Activated naive CD4-positive, alpha-beta T cell treated with anti-CD3 and anti-CD28 coated beads, Interleukin-2, amount 50 U/mL, for 72 hours (primary cell): Measurements from ENCODE around the gene TIMM21. TPM values are rescaled to one million over a fixed set of nuclear protein-coding genes. Genes with fewer than 3 reads are reported as not detected.

Experiments used
- ATAC-seq, 2 donors: fragments of 150-1000 bp; cut with Tn5 transposase; 2 replicates each; pipeline ENCODE4 v1.10.0; 2021; ENCODE audit warnings: mild to moderate bottlenecking in 2 of 2, moderate library complexity in 2 of 2
- DNase-seq, 2 donors: peaks; one replicate each; pipeline ENCODE4 v3.0.0; 2021 to 2022; ENCODE audit warnings: low spot score in 2 of 2
- H3K27ac Mint-ChIP-seq, 2 donors: one replicate each; pipeline ENCODE4 v1.8.0; 2022; ENCODE audit warnings: mild to moderate bottlenecking in 2 of 2, mixed read lengths in 2 of 2
- H3K36me3 Mint-ChIP-seq, 2 donors: one replicate each; pipeline ENCODE4 v1.8.0; 2022; ENCODE audit warnings: mixed read lengths in 2 of 2
- H3K9me3 Mint-ChIP-seq, 2 donors: one replicate each; pipeline ENCODE4 v1.8.0; 2022; ENCODE audit warnings: mixed read lengths in 2 of 2
- total RNA-seq, 2 donors: library from RNA; stranded (reverse); gene quantifications; one replicate each; pipeline ENCODE4 v1.2.3, GENCODE V29; 2022

TIMM21 gene, protein sequence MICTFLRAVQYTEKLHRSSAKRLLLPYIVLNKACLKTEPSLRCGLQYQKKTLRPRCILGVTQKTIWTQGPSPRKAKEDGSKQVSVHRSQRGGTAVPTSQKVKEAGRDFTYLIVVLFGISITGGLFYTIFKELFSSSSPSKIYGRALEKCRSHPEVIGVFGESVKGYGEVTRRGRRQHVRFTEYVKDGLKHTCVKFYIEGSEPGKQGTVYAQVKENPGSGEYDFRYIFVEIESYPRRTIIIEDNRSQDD
- 10 to 100 TPM; 61.0 TPM for total RNA-seq

GRCh38 chr18:74147779-74148542, at the start of gene TIMM21, which contains the start of gene FBXO15:
TIMM21 (plus strand) TSS chr18:74148523; CDS start chr18:74148809, 286 bp downstream.
FBXO15 (minus strand) TSS chr18:74147834; CDS start chr18:74147785, 49 bp downstream.
- Mint-ChIP-seq H3K36me3 (peaks cover 32 to 38% of the 10 kb centered on the region in 2 donors), H3K27ac (peak within 1 kb of the TSS; percentile 99), H3K9me3 (no peaks in the 10 kb centered on the region)
- peak; percentile 89 to 92 for ATAC-seq
- peak; percentile 91 to 96 for DNase-seq

DNA sequence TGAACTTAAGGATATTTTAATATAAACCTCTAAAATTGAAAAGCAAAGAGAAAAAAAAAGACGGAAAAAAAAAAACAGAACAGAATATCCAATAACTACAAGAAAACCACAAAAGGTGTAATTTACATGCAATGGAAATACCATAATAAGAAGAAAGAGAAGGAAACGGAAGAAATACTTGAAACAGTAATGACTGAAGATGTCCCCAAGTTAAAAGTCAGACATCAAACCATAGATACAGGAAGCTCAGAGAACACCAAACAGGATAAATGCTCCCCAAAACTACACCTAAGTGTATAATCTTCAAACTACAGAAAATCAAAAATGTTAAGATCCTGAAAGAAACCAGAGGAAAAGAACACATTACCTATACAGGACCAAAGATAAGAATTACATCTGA, 39.9 kb upstream of the TIMM21 start:
- DNase-seq: no peak
- H3K27ac Mint-ChIP-seq: no peak overlapping the region
- H3K36me3 Mint-ChIP-seq: peaks cover 18 to 29% of the 10 kb centered on the region in 2 donors
- peaks cover 15 to 21% of the 10 kb centered on the region in 2 donors for H3K9me3 Mint-ChIP-seq
- ATAC-seq: no peak

- Mint-ChIP-seq H3K27ac (no peak overlapping the region), H3K36me3 (peaks cover 18 to 29% of the 10 kb centered on the region in 2 donors), H3K9me3 (peaks cover 12 to 19% of the 10 kb centered on the region in 2 donors)
- DNase-seq (no peak), ATAC-seq (no peak)
Observed at GRCh38 chr18:74110149-74110548, 38.2 kb upstream of the TIMM21 start.

- DNase-seq (no peak), ATAC-seq (no peak)
- no peak overlapping the region for H3K27ac Mint-ChIP-seq
- H3K36me3 Mint-ChIP-seq: peaks cover 18 to 29% of the 10 kb centered on the region in 2 donors
- H3K9me3 Mint-ChIP-seq: peaks cover 12 to 19% of the 10 kb centered on the region in 2 donors
Observed at GRCh38 chr18:74110976-74111375, 37.3 kb upstream of the TIMM21 start.

DNA sequence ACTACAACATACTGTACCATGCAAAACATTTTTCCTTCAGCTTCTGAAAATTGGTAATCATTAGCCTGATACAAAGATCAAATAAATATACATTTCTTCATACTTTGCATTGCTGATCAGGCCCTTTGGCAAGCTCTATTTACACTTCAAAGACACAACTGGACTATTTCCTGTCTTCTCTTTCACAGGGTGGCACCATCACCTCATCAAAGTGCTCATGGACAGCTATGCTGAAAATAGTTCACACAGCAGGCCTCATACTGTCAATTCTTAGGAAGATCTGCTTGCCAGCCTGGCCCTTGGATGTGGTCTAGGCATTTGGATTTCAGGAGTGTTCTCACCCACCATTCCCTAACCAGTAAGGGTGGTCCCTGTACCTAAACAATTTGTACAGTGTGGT, 34.6 kb upstream of the TIMM21 start:
- peaks cover 4 to 9% of the 10 kb centered on the region in 2 donors for H3K9me3 Mint-ChIP-seq
- no peak for DNase-seq
- H3K27ac Mint-ChIP-seq: no peak overlapping the region
- no peak for ATAC-seq
- H3K36me3 Mint-ChIP-seq: peaks cover 7 to 17% of the 10 kb centered on the region in 2 donors

- Mint-ChIP-seq H3K27ac (no peak overlapping the region), H3K9me3 (peaks cover under 1 to 5% of the 10 kb centered on the region in 2 donors), H3K36me3 (peaks cover 3 to 13% of the 10 kb centered on the region in 2 donors)
- no peak for DNase-seq
- ATAC-seq: no peak
Observed at GRCh38 chr18:74114116-74114515, 34.2 kb upstream of the TIMM21 start.

GRCh38 chr18:74115046-74115445, 33.3 kb upstream of the TIMM21 start:
- ATAC-seq: no peak

GRCh38 chr18:74116633-74117554, 31.4 kb upstream of the TIMM21 start:
- Mint-ChIP-seq H3K27ac (peak overlapping the region in 1 of 2 donors; percentile 29), H3K36me3 (peaks cover 0 to 4% of the 10 kb centered on the region in 2 donors), H3K9me3 (peaks cover 0 to 5% of the 10 kb centered on the region in 2 donors)
- DNase-seq: peak in 1 of 2 donors; percentile 22
- peak in 1 of 2 donors; percentile 53 for ATAC-seq

More at GRCh38 chr18:74115046-74115445, 33.3 kb upstream of the TIMM21 start:
- Mint-ChIP-seq H3K27ac (no peak overlapping the region), H3K9me3 (peaks cover 0 to 5% of the 10 kb centered on the region in 2 donors), H3K36me3 (peaks cover 0 to 10% of the 10 kb centered on the region in 2 donors)
- no peak for DNase-seq

GRCh38 chr18:74123200-74123599, 25.1 kb upstream of the TIMM21 start:
- Mint-ChIP-seq H3K27ac (no peak overlapping the region), H3K9me3 (no peaks in the 10 kb centered on the region), H3K36me3 (no peaks in the 10 kb centered on the region)
- no peak for ATAC-seq
- DNase-seq: no peak

DNA sequence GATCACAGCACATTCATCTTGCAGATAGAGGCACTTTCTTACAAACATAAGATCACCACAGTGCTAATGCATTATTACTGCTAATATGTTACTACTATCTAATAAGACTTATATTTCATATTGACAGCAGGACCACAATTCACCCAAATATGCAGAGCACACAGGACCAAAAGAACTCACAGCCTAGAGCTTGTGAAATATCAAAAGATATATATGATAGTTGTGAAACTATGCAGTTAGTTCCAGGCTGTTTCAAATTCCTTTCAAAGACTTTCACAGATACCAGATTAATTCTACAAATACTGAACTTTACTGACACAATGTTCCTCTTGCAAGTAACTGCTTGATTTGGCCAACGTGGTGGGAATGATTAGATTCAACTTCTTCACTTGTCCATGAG, 23.7 kb upstream of the TIMM21 start:
- no peak for ATAC-seq
- no peak overlapping the region for H3K27ac Mint-ChIP-seq
- no peaks in the 10 kb centered on the region for H3K9me3 Mint-ChIP-seq
- H3K36me3 Mint-ChIP-seq: no peaks in the 10 kb centered on the region
- DNase-seq: no peak

DNA sequence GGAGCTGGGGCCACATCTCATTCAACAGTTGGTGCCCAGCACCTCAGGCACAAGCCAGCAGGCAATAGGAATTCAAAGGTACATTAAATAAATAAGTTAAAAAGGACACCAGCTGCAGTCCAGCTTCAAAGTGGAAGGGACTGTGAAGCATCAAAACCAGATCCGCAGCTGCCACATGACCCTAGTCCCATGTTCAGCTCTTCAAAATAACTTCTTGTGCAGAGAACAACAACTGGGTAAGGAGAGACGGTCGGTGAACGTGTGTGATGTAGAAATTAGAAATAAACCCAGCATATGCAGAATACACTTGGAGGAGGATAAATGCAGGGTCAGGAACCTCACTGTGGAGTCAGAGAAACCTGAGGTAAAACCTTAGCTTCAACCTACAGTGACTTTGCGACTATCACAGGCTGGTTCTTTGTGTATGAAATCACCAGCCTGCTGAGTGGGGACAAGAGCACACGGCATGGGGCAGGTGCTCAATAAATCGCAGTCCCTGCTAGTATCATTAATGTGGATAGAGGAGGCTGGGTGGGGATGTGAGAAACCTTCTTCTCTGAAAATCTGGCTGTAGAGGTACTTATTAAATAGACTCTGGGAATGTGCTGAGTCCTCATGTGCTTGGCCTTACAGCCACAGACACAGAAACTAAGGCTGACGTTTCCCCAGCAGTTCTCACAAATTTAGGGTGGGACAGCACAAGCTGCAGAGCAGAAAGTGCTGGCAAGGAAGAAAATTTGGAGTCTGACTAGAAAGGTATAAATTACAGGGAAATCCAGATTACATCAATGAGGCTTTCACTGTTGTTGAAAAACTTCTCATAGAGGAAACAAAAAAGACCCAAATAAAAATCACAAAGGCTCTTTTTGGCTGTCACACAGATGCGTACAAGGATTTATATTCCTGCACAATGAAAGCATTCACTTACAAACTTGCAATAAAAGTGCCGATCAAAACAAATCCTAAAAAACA, 21.4 kb upstream of the TIMM21 start:
- H3K27ac Mint-ChIP-seq: no peak overlapping the region
- H3K36me3 Mint-ChIP-seq: no peaks in the 10 kb centered on the region
- H3K9me3 Mint-ChIP-seq: no peaks in the 10 kb centered on the region
- ATAC-seq (no peak), DNase-seq (no peak)

DNA sequence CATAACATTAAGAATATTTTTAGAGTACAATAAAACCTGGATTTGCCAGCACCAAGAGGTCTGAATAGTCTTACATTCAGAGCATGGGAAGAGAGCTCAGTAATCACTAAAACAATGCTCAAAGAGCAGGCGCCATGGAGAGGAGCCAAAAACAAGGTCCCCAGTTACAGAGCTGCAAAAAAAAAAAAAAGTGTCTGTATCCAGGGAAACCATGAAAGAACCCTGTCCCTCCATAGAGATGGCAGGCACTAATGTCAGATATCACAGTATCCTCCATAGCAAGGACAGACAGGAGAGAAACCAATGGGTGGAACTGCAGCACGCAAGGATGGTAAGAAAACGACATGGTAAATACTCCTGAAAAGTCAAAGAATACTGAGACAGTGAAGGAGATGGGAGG, 20.2 kb upstream of the TIMM21 start:
- ATAC-seq (no peak), DNase-seq (no peak)
- Mint-ChIP-seq H3K9me3 (no peaks in the 10 kb centered on the region), H3K36me3 (no peaks in the 10 kb centered on the region), H3K27ac (no peak overlapping the region)

DNA sequence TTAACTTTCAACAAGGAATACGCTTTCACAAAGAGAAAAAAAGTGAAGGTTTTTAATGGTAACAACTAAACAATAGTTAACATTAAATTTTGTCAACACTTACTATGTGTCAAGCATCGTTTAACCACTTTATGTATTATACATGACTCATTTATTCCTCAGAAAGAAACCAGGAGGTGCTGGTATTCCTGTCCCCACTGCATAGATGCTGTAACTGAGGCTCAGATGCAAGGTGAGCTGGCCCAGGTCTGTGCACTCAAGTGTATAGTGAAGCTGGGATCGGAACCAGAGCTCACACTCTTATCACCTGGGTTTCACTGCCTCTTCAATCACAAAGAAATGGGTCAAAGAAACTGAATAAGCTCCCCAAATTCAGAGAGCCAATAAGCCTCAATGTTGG, 17.2 kb upstream of the TIMM21 start:
- DNase-seq (no peak), ATAC-seq (no peak)
- no peaks in the 10 kb centered on the region for H3K9me3 Mint-ChIP-seq
- no peaks in the 10 kb centered on the region for H3K36me3 Mint-ChIP-seq
- H3K27ac Mint-ChIP-seq: no peak overlapping the region

DNA sequence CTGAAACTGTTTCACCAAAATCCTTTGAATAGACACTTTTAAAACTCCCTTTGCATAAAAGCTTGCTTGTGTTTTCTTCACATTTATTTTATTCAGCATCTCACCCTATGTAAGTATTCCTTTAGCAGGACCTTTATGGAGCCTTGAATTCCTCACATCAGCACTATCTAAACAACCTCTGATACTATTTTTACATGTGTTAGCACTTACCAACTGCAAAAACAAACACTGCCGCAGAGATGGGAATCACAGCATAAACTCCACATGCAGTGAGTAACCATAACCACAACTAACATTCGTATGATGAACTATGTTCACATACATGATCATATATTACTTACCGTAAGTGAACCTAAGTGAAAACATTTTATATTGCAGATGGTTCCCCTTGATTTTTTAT, 16.1 kb upstream of the TIMM21 start:
- ATAC-seq (no peak), DNase-seq (no peak)
- Mint-ChIP-seq H3K36me3 (no peaks in the 10 kb centered on the region), H3K27ac (no peak overlapping the region), H3K9me3 (no peaks in the 10 kb centered on the region)

- ATAC-seq: no peak
Observed at GRCh38 chr18:74137920-74138538, 10.3 kb upstream of the TIMM21 start.

More at GRCh38 chr18:74137920-74138538, 10.3 kb upstream of the TIMM21 start:
- DNase-seq: no peak
- Mint-ChIP-seq H3K36me3 (no peaks in the 10 kb centered on the region), H3K27ac (peak overlapping the region; percentile 18 to 84), H3K9me3 (no peaks in the 10 kb centered on the region)
